Measurements from ENCODE around the gene CIROP.

The CIROP gene, protein sequence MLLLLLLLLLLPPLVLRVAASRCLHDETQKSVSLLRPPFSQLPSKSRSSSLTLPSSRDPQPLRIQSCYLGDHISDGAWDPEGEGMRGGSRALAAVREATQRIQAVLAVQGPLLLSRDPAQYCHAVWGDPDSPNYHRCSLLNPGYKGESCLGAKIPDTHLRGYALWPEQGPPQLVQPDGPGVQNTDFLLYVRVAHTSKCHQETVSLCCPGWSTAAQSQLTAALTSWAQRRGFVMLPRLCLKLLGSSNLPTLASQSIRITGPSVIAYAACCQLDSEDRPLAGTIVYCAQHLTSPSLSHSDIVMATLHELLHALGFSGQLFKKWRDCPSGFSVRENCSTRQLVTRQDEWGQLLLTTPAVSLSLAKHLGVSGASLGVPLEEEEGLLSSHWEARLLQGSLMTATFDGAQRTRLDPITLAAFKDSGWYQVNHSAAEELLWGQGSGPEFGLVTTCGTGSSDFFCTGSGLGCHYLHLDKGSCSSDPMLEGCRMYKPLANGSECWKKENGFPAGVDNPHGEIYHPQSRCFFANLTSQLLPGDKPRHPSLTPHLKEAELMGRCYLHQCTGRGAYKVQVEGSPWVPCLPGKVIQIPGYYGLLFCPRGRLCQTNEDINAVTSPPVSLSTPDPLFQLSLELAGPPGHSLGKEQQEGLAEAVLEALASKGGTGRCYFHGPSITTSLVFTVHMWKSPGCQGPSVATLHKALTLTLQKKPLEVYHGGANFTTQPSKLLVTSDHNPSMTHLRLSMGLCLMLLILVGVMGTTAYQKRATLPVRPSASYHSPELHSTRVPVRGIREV

DNA sequence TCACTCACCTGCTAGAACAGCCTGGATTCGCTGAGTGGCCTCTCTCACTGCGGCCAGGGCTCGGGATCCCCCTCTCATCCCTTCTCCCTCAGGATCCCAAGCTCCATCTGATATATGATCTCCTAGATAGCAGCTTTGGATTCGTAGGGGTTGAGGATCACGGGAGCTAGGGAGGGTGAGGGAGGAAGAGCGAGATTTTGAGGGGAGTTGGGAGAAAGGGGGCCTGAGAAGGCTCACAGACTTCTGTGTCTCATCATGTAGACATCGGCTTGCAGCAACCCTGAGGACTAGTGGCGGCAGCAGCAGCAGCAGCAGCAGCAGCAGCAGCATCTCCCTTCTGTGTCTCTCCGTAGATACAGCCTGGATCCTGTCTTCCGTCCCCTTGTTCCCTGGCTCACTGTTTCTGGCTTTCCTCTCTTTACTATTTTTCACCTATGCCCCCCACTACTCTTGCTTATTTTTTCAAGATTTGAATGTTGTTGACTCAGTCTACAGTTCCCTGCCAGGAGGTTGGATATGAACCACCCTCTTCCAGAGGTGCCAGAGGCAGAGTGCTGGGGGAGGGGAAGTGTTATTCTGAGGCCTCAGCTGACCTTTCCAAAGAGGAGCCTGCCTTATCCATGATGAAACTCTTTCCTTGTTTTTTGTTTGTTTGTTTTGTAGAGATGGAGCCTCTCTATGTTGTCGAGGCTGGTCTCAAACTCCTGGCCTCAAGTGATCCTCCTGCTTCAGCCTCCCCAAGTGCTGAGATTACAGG is at the start of gene CIROP:
TSS of gene CIROP (minus strand) at position 399 of the 757 bp plus-strand sequence. CDS start at position 330, 69 bp downstream.
- DNase-seq = no peak

DNA sequence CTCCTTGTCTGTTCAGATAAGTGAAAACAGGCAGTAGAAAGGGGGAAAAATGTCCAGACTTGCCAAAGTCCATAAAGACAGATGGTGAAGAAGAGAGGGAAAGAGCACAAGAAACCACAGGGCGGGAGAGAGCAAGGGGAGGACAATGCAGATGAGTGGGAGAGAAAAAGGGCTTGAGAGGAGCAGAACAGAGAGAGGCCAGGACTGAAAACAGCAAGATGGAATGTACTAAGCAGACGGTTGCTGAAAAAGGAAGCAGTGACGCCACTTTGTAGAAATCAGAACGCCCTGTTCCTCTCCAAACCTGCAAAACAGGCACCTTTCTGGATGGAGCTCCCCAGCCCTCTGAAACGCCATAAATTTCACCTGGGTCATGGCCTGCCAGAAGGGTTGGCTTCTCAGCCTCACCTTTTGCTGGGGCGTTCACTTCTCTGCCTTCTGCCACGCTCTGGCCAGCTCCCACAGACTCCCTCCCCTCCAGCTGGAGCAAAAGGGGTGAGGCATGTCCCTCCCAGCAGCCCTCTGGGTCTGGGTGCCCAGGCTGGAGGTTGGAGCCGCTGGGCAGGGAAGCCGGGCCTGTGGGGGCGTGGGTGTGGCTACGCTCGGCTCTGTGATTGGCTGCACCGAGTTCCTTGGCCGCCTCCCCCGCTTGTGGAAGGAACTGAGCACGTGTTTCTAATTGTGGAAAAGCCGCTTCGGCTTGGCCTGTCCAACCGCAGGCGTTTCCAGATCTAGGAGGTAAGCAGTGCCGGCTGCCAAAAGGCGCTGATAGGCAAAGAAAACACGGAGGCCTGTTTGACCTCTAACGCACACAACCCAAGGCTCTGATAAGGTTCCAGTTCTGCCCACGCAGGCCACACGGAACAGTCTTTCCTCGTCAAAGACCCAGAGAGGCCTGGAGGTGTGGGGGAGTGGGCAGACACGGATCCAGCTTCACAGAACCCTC is 49.3 kb upstream of the CIROP start:
- DNase-seq = peak; percentile 58

- DNase-seq = no peak
These were observed 46.6 kb upstream of the CIROP start for GRCh38 chr14:23151342-23151741.

GRCh38 chr14:23149745-23150144 is 45.0 kb upstream of the CIROP start:
- no peak for DNase-seq

DNA sequence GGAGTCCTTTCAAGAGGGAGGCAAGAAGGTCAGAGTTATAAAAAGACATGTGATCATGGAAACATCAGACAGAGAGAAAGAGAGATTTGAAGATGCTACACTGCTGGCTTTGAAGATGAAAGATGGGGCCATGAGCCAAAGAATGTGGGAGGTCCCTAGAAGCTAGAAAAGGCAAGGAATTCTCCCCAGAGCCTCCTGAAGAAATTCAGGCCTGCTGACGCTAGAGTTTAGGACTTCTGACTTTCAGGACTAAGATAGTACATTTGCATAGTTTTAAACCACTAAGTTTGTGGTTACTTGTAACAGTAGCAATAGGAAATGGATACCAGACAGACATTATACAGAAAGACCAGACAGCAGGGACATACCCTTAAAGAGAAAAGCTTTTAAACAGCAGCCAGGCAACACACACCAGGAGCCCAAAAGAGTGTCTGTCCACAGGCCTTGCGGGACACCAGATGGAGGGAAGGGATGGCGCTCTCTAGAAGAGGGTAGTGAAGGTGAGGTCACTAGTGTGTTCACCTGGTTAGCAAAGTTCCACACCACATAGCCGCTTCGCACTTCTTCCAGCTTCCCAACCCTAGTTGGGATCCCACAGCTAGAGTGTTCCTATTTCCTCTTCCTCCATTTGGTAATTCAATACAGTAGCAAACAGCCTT is 43.9 kb upstream of the CIROP start:
- no peak for DNase-seq

- no peak for DNase-seq
These were observed 42.9 kb upstream of the CIROP start for GRCh38 chr14:23147676-23148075.

DNA sequence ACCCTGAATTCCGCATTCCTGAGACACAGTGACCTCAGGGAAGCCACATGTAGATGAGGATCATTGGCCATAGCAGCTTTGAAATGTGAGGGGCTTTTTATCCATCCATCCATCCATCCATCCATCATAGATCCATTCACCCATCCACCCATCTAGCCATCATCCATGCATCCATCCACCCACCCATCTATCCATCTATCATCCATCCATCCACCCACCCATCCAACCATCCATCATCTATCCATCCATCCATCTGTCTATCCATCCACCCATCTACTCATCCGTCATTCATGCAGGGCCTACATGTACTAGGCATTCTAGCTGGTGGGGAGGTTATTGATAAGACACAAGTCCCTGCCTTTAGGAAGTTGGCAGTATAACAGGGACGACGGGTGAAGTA is 42.2 kb upstream of the CIROP start:
- DNase-seq = no peak

DNA sequence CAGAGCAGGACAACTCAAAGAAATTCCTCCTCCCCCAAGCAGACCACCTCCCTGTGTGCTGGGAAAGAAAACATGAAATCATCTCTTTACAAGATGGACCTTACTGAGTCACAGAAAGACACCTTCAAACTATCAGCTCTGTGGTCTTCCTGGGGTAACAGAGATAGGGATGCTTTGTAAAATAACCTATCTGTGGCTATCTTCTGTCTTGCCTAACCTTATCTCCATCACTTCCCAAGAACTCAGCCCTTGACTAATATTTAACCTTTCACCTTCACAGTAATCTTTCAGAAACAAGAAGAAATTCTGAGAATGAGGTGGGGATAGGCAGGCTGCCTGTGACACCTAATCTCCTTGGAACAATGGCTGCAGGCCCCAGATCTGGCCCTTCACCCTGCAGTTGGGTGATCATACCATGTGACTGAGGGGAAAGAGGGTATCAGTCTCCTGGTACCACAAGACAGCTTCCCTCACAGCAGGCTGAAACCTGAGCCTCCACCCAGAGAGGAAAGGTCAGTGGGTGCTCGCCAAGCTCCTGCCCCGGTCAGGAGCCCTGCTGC is 41.6 kb upstream of the CIROP start:
- no peak for DNase-seq

DNA sequence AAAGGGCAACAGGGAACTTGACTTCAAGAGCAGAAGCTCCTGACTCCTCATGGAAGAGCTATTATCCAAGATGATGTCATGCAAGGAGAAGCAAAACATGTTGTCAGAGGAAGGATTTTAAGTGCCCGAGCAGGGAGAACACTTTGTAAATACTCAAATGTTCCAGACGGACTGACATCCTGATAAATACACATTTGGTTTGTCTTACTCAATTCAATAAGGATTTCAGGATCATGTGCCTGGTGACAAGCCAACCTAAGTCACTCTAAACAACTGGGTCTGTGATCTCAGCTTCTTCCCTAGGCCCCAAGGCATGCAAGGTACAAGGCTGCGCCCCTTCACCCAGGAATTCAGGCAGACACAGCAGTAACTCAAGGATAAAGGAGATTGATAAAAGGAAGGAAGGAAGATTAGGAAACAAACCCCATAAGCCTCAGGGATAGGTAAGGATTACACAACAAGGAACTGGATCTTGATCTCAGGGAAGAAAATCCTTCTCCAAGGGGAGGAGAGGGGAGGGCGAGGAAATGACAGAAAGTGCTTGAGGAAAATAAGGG is 41.1 kb upstream of the CIROP start:
- DNase-seq = no peak

- DNase-seq = no peak
These were observed 39.1 kb upstream of the CIROP start for GRCh38 chr14:23143911-23144310.

- DNase-seq = no peak
These were observed 38.0 kb upstream of the CIROP start for GRCh38 chr14:23142826-23143225.

DNA sequence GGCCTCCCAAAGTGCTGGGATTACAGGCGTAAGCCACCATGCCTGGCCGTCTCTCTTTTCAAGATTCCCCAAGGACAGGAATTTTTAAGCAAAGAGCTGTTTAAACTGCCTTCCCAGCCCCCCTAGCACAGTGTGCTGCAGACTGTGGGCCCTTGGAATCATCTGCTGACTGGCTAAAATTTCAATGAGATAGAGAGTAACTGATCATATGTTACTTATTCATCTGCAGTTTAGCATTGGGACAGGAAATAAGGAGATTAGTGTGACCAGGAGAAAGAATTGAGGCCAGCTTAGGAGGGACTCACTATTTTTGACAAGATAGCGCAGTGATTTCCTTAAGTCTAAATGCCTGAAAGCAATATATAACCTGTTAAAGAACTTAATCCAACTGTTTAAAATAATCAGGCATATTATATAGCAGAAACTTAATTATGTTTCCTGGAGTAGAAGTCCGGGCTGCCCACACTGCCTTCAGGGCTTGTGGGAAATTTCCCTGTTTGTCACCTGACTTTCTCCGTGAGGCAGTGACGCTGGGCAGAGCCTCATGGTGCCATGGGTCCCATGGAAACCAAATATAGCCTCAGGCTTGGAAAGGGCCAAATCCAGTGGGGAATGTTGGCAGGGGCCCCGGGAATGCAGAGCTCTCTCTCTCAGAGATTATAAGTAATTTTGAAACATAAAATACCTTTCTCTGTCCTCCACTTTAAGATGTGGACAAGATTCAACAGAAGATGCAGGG is 37.1 kb upstream of the CIROP start:
- DNase-seq = no peak

DNA sequence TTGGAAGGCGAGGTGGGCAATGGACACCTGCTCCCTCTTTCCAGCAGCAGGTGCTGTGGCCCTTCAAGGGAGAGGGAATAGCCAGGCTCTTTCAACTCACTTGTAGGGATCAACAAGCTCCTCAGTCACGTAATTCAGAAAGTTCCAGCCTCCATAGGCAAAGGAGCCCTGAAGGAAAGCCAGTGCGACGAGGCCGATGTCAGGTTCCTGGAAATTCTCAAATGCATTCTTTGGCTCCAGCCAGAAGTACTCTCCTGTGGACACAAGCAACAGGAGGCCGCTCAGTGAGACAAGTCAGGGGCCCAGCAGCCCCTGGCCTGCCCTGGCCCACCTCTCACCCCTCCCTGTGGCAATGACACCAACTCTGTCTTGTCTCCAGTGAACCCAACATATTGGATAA is 35.6 kb upstream of the CIROP start:
- DNase-seq = no peak

GRCh38 chr14:23139874-23140273 is 35.1 kb upstream of the CIROP start:
- DNase-seq = no peak

DNA sequence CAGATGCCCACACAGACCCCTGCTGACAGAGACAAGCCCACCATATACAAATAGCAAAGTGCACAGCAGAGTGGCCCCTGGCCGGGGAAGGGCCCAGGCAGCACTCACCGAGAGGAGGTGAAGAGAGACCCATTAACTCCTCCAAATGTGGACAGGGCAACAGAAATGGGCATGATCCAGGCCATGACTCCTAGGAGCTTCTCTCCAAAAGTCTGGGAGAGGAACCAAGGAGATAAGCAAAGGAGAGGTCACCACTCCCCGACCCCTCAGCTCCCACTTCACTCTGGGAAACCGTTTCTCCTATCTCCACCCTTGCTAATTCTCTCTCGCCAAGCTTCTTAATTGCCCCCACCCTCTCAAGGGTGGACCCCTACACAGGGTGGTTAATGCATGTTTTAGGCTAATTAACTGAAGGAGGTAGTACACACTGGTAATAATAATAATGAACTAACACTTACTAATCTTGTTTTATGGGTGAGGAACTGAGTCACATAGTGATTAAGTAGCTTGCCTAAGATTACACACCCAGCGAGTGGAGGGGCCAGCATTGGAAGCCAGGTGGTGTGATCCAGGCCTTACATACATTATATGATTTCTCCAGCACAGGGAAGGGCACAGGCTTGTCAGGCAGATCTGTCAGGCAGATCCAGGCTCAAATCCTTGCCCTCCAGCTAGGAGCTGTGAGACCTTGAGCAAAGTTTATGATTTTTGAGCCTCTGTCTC is 33.2 kb upstream of the CIROP start:
- no peak for DNase-seq

GRCh38 chr14:23137192-23137812 is 32.5 kb upstream of the CIROP start:
- DNase-seq = no peak

DNA sequence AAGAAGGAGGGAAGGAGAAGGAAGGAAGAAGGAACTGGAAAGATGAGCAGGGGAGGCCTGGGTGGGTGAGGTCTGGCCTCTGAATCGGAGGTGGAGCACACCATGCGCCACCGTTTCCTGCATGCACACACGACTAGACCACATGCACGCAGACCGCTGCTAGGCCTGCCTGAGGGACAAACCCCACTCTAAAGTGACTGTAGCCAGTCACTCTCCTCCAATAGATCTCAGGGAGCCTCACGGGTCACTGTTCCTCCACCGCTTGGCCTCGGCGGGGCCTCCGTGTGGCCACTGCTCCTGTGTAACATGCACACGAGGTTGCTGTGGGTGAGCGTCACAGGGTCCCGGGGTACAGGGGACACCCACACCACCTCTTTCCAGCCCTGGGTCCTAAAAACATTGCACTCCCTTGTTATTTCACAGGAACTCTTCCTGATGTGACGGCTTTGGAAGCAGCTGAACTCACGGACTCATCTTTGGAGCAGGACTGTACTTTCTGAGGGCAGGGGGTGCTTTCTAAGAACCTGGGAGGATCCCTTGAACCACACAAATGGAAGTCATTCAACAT is 31.9 kb upstream of the CIROP start:
- DNase-seq = no peak

GRCh38 chr14:23132970-23133369 is 28.2 kb upstream of the CIROP start:
- no peak for DNase-seq

DNA sequence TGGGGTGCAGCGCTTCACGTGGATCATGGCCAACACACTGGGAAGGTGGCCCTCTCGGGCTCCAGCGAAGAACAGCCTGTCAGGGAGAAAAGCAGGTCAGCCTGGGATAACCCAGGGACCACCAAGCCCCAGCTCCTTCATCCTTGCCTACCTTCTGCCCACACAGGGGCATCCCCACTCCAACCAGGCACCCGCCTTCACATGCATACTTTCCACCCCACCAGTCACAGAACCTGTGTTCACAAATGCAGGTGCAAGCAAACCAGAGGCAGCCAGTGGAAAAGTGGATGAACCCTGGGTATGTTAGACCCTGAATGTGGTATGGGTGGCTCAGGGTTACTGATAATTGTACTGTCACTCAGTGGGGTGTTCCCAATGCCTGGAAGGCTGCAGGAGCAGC is 26.7 kb upstream of the CIROP start:
- DNase-seq = no peak

All from cortex of kidney (tissue), 1 donor.